H9 (cell line): ENCODE results near the gene LYZL2. TPM values are rescaled to one million over a fixed set of nuclear protein-coding genes. Genes with fewer than 3 reads are reported as not detected.
"Not testable (repeated sequence)": the region's sequence is repeated elsewhere in the genome, so short reads cannot be mapped to it uniquely, and the experiment has no call there.

Experiments used
- DNase-seq: peaks from one replicate; pipeline ENCODE4 v3.0.0-alpha.2; 2017
- H2AFZ ChIP-seq: one replicate; pipeline ENCODE4 v1.6.1; 2013; ENCODE audit warnings: mild to moderate bottlenecking, low read length, control low read depth, moderate library complexity
- H2AK5ac ChIP-seq: 2 replicates; pipeline ENCODE4 v1.6.1; 2013; ENCODE audit warnings: low read length, control low read depth, mixed read lengths; ENCODE audit not compliant: insufficient read length
- H2BK120ac ChIP-seq: one replicate; pipeline ENCODE4 v1.6.1; 2013; ENCODE audit warnings: low read depth, mild to moderate bottlenecking, low read length, control low read depth, inconsistent platforms; ENCODE audit not compliant: poor library complexity, severe bottlenecking
- H2BK12ac ChIP-seq: 2 replicates; pipeline ENCODE4 v1.6.1; 2013; ENCODE audit warnings: low read length, control low read depth, mixed read lengths, low read depth; ENCODE audit not compliant: insufficient read length
- H2BK15ac ChIP-seq: 2 replicates; pipeline ENCODE4 v1.6.1; 2013; ENCODE audit warnings: low read depth, low read length, control low read depth
- H2BK20ac ChIP-seq: one replicate; pipeline ENCODE4 v1.6.1; 2013; ENCODE audit warnings: low read depth, mild to moderate bottlenecking, low read length, control low read depth, inconsistent platforms; ENCODE audit not compliant: poor library complexity, severe bottlenecking
- H2BK5ac ChIP-seq: 2 replicates; pipeline ENCODE4 v1.6.1; 2013; ENCODE audit warnings: low read length, control low read depth, mixed read lengths; ENCODE audit not compliant: insufficient read length
- H3K14ac ChIP-seq: 2 replicates; pipeline ENCODE4 v1.6.1; 2013; ENCODE audit warnings: low read length, control low read depth; ENCODE audit not compliant: insufficient read depth
- H3K18ac ChIP-seq: 2 replicates; pipeline ENCODE4 v1.6.1; 2013; ENCODE audit warnings: low read depth, mild to moderate bottlenecking, mixed read lengths, low read length, control low read depth; ENCODE audit not compliant: insufficient read length
- H3K23ac ChIP-seq: 2 replicates; pipeline ENCODE4 v1.6.1; 2013; ENCODE audit warnings: low read length, control low read depth, mixed read lengths, low read depth; ENCODE audit not compliant: insufficient read length
- H3K23me2 ChIP-seq: 2 replicates; pipeline ENCODE4 v1.6.1; 2013; ENCODE audit warnings: low read depth, mild to moderate bottlenecking, mixed read lengths, low read length, control low read depth; ENCODE audit not compliant: insufficient read length, poor library complexity, severe bottlenecking
- H3K27ac ChIP-seq: 2 replicates; pipeline ENCODE4 v1.5.1; 2013; ENCODE audit warnings: low read length, control low read depth, mixed read lengths, low read depth; ENCODE audit not compliant: insufficient read length
- H3K27me3 ChIP-seq: 2 replicates; pipeline ENCODE4 v1.6.1; 2013; ENCODE audit warnings: low read length, control low read depth, inconsistent platforms; ENCODE audit not compliant: insufficient read depth
- H3K4ac ChIP-seq: 2 replicates; pipeline ENCODE4 v1.6.1; 2013; ENCODE audit warnings: low read depth, mild to moderate bottlenecking, control low read depth, inconsistent platforms, low read length, moderate library complexity
- H3K4me1 ChIP-seq: 2 replicates; pipeline ENCODE4 v1.6.1; 2013; ENCODE audit warnings: low read length, control low read depth, inconsistent platforms; ENCODE audit not compliant: insufficient read depth
- H3K4me2 ChIP-seq: 2 replicates; pipeline ENCODE4 v1.6.1; 2013; ENCODE audit warnings: low read length, control low read depth, mixed read lengths; ENCODE audit not compliant: insufficient read length, insufficient read depth
- H3K56ac ChIP-seq: 2 replicates; pipeline ENCODE4 v1.6.1; 2013; ENCODE audit warnings: low read depth, mild to moderate bottlenecking, mixed read lengths, low read length, control low read depth; ENCODE audit not compliant: insufficient read length
- H3K79me1 ChIP-seq: 2 replicates; pipeline ENCODE4 v1.6.1; 2013; ENCODE audit warnings: low read depth, mild to moderate bottlenecking, moderate library complexity, low read length, control low read depth, inconsistent platforms; ENCODE audit not compliant: insufficient read depth, poor library complexity, severe bottlenecking
- H3K79me2 ChIP-seq: 2 replicates; pipeline ENCODE4 v1.6.1; 2013; ENCODE audit warnings: low read length, control low read depth, inconsistent platforms; ENCODE audit not compliant: insufficient read depth
- H3K9ac ChIP-seq: 2 replicates; pipeline ENCODE4 v1.6.1; 2013; ENCODE audit warnings: low read length, control low read depth, mixed read lengths; ENCODE audit not compliant: insufficient read length; ENCODE audit errors: extremely low read depth
- H3K9me3 ChIP-seq: one replicate; pipeline ENCODE4 v1.6.1; 2013; ENCODE audit warnings: low read depth, low read length, inconsistent platforms; ENCODE audit not compliant: control insufficient read depth
- H3T11ph ChIP-seq: one replicate; pipeline ENCODE4 v1.6.1; 2013; ENCODE audit warnings: mild to moderate bottlenecking, low read length, control low read depth, inconsistent platforms
- H4K20me1 ChIP-seq: one replicate; pipeline ENCODE4 v1.6.1; 2013; ENCODE audit not compliant: control insufficient read depth, insufficient read length, insufficient read depth
- H4K5ac ChIP-seq: 2 replicates; pipeline ENCODE4 v1.6.1; 2013; ENCODE audit warnings: low read depth, mild to moderate bottlenecking, mixed read lengths, low read length, control low read depth; ENCODE audit not compliant: insufficient read length
- H4K8ac ChIP-seq: replicated peaks from 2 replicates; pipeline ENCODE4 v1.6.1; 2013; ENCODE audit warnings: low read length, control low read depth, mixed read lengths, low read depth; ENCODE audit not compliant: insufficient read length
- H4K91ac ChIP-seq: 2 replicates; pipeline ENCODE4 v1.6.1; 2013; ENCODE audit warnings: low read depth, mild to moderate bottlenecking, moderate library complexity, mixed read lengths, low read length, control low read depth; ENCODE audit not compliant: insufficient read length
- H3K27ac Mint-ChIP-seq, 3 experiments: 2 replicates in 2 of 3; 3 replicates in 1 of 3; pipeline ENCODE4 v1.8.0; 2020 to 2021; ENCODE audit warnings: mixed read lengths in 3 of 3, mild to moderate bottlenecking in 1 of 3, moderate library complexity in 1 of 3
- H3K27me3 Mint-ChIP-seq: 2 replicates; pipeline ENCODE4 v1.8.0; 2021; ENCODE audit warnings: low read depth, mild to moderate bottlenecking, moderate library complexity, mixed read lengths
- H3K36me3 Mint-ChIP-seq, 3 experiments: 2 replicates in 2 of 3; 3 replicates in 1 of 3; pipeline ENCODE4 v1.8.0; 2020 to 2021; ENCODE audit warnings: low read depth in 3 of 3, mixed read lengths in 3 of 3; ENCODE audit not compliant: insufficient read depth in 1 of 3
- H3K4me1 Mint-ChIP-seq, 2 experiments: 2 replicates each; pipeline ENCODE4 v1.8.0; 2020; ENCODE audit warnings: mixed read lengths in 2 of 2
- H3K4me3 Mint-ChIP-seq, 2 experiments: 2 replicates in 1 of 2; 3 replicates in 1 of 2; pipeline ENCODE4 v1.8.0; 2020 to 2021; ENCODE audit warnings: mild to moderate bottlenecking in 2 of 2, mixed read lengths in 2 of 2, moderate library complexity in 1 of 2
- H3K9me3 Mint-ChIP-seq, 2 experiments: 2 replicates in 1 of 2; 3 replicates in 1 of 2; pipeline ENCODE4 v1.8.0; 2020; ENCODE audit warnings: mild to moderate bottlenecking in 2 of 2, mixed read lengths in 2 of 2, moderate library complexity in 1 of 2
- WGBS: extraction: QIAGEN DNeasy Blood & Tissue Kit; methylation state at CpG from one replicate; pipeline ENCODE4 v1.1.7; 2013; ENCODE audit warnings: missing lambda C conversion rate, low lambda C conversion rate, mixed read lengths; ENCODE audit not compliant: insufficient read length; ENCODE audit errors: extremely low coverage; 5-methylcytosine and 5-hydroxymethylcytosine counted together
- total RNA-seq: library from RNA; stranded (reverse); gene quantifications from 2 replicates; pipeline ENCODE4 v1.2.1, GENCODE V29; 2021
- TF ChIP-seq, protein P1 (sequence below): fragments of 200-600 bp; sonication (generic); conservative IDR thresholded peaks from 3 replicates; pipeline ENCODE4 v1.8.0; 2021; ENCODE audit warnings: antibody characterized with exemption, mild to moderate bottlenecking

The LYZL2 gene
- total RNA-seq, 1 experiment from 2014 or later, result not detected

DNA sequence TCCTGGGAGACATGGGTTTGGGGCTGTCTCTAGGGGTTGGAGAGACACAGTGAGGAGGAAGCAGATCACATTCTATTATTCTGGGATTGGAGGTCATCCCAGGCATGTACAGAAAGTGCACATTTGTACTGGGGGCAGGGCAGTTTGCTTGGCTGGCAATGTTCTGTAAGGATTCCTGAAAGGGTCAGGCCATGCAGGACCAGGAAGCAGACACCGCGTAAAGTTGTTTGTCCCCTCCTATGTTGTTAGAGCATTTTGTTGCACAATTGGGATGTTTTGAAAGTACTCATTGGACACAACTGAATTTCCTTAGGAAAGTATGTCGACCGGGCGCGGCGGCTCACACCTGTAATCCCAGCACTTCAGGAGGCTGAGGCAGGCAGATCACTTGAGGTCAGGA, 12.5 kb downstream of the LYZL2 start:
- H3K4me1 Mint-ChIP-seq, result peaks cover 4 to 5% of the 10 kb centered on the region in 2 experiments; a peak in 3 of 4 replicates
- no peak overlapping the region for H2BK120ac ChIP-seq

DNA sequence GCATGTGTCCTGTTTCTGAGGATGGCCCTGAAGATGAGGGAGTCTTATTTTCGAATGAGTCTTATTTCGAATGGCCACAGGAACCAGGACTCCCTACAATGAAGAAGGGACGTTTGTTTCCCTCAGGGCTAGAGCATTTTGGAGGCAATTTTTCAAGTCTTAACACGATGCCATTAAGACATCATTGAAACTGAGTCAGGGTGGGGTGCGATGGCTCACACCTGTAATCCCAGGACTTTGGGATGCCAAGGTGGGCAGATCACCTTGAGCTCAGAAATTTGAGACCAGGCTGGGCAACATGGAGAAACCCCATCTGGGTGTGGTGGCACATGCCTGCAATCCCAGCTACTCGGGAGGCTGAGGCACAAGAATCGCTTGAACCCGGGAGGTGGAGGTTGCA, 18.5 kb downstream of the LYZL2 start:
- not testable (repeated sequence) for DNase-seq, H2BK20ac ChIP-seq, H4K8ac ChIP-seq, H3K14ac ChIP-seq, H2BK15ac ChIP-seq, H3K9me3 ChIP-seq, H3K23me2 ChIP-seq, H3K9me3 Mint-ChIP-seq, H3T11ph ChIP-seq, H4K91ac ChIP-seq, H3K4me1 Mint-ChIP-seq, H3K79me2 ChIP-seq, H3K4me3 Mint-ChIP-seq, H2AK5ac ChIP-seq, H2AFZ ChIP-seq, H3K18ac ChIP-seq, H4K5ac ChIP-seq, H3K36me3 Mint-ChIP-seq, H3K4me2 ChIP-seq, H2BK12ac ChIP-seq, H3K23ac ChIP-seq, H4K20me1 ChIP-seq, H3K27ac ChIP-seq, H3K27me3 ChIP-seq, H3K9ac ChIP-seq, H2BK5ac ChIP-seq, H2BK120ac ChIP-seq, H3K27ac Mint-ChIP-seq, H3K56ac ChIP-seq, H3K4me1 ChIP-seq, H3K27me3 Mint-ChIP-seq, H3K4ac ChIP-seq, H3K79me1 ChIP-seq
- WGBS, result no CpG with 5 or more reads among the region's 8 CpGs

More for the DNA sequence above, 12.5 kb downstream of the LYZL2 start:
- Mint-ChIP-seq H3K27ac (no peak overlapping the region), H3K36me3 (no peaks in the 10 kb centered on the region), H3K27me3 (no peaks in the 10 kb centered on the region), H3K4me3 (no peak overlapping the region), H3K9me3 (no peaks in the 10 kb centered on the region)
- no peaks in the 10 kb centered on the region for H3K79me1 ChIP-seq
- no peak overlapping the region for H3K27ac ChIP-seq
- H3K4ac ChIP-seq, result no peak overlapping the region
- no peak overlapping the region for H3K9ac ChIP-seq
- no CpG with 5 or more reads among the region's 7 CpGs for WGBS
- no peak overlapping the region for H4K5ac ChIP-seq
- DNase-seq, result no peak
- H2AFZ ChIP-seq, result no peak overlapping the region
- no peak overlapping the region for H4K8ac ChIP-seq
- TF ChIP-seq, protein P1, sequence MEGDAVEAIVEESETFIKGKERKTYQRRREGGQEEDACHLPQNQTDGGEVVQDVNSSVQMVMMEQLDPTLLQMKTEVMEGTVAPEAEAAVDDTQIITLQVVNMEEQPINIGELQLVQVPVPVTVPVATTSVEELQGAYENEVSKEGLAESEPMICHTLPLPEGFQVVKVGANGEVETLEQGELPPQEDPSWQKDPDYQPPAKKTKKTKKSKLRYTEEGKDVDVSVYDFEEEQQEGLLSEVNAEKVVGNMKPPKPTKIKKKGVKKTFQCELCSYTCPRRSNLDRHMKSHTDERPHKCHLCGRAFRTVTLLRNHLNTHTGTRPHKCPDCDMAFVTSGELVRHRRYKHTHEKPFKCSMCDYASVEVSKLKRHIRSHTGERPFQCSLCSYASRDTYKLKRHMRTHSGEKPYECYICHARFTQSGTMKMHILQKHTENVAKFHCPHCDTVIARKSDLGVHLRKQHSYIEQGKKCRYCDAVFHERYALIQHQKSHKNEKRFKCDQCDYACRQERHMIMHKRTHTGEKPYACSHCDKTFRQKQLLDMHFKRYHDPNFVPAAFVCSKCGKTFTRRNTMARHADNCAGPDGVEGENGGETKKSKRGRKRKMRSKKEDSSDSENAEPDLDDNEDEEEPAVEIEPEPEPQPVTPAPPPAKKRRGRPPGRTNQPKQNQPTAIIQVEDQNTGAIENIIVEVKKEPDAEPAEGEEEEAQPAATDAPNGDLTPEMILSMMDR, result no peak
- H3K14ac ChIP-seq, result no peak overlapping the region
- no peak overlapping the region for H4K91ac ChIP-seq
- no peaks in the 10 kb centered on the region for H3K4me1 ChIP-seq
- H4K20me1 ChIP-seq, result no peaks in the 10 kb centered on the region
- no peak overlapping the region for H2BK5ac ChIP-seq
- no peaks in the 10 kb centered on the region for H3K27me3 ChIP-seq
- H2BK20ac ChIP-seq, result no peak overlapping the region
- no peak overlapping the region for H3K18ac ChIP-seq
- no peak overlapping the region for H3K56ac ChIP-seq
- H3K23me2 ChIP-seq, result no peaks in the 10 kb centered on the region
- no peak overlapping the region for H2BK15ac ChIP-seq
- H3K4me2 ChIP-seq, result no peak overlapping the region
- H2AK5ac ChIP-seq, result no peak overlapping the region
- H3K23ac ChIP-seq, result no peak overlapping the region
- no peaks in the 10 kb centered on the region for H3K9me3 ChIP-seq
- H2BK12ac ChIP-seq, result no peak overlapping the region
- H3K79me2 ChIP-seq, result no peaks in the 10 kb centered on the region
- no peak overlapping the region for H3T11ph ChIP-seq
